ENCODE measurements around the gene INAFM2. TPM values are rescaled to one million over a fixed set of nuclear protein-coding genes. Genes with fewer than 3 reads are reported as not detected.

The INAFM2 gene
- total RNA-seq, 1 experiment from 2014 or later = 25.4 TPM

- DNase-seq = no peak
- no peaks in the 10 kb centered on the region; the same call in 1 of the 2 replicates for H3K4me1 ChIP-seq (ENCODE audit: insufficient read depth, low read length)
- H3K9ac ChIP-seq (ENCODE audit: extremely low read depth, insufficient read length, low read length) = no peak overlapping the region
- no peak overlapping the region for H2AK5ac ChIP-seq (ENCODE audit: insufficient read length, low read length)
- no CpG with 5 or more reads among the region's 10 CpGs for WGBS (ENCODE audit: extremely low coverage, insufficient read length, low lambda C conversion rate)
- H3K4me2 ChIP-seq (ENCODE audit: insufficient read depth, insufficient read length, low read length) = no peak overlapping the region
- H3T11ph ChIP-seq (ENCODE audit: low read length) = no peak overlapping the region
- no peaks in the 10 kb centered on the region for H3K79me1 ChIP-seq (ENCODE audit: insufficient read depth, low read depth, low read length, poor library complexity, severe bottlenecking)
- no peak overlapping the region for H2BK120ac ChIP-seq (ENCODE audit: low read depth, low read length, poor library complexity, severe bottlenecking)
- H3K4ac ChIP-seq (ENCODE audit: low read depth, low read length) = no peak overlapping the region
- H3K9me3 ChIP-seq (ENCODE audit: control insufficient read depth, low read depth, low read length) = no peaks in the 10 kb centered on the region
- no peak overlapping the region for H4K8ac ChIP-seq (replicated peaks; ENCODE audit: insufficient read length, low read depth, low read length)
- no peak overlapping the region for H2BK5ac ChIP-seq (ENCODE audit: insufficient read length, low read length)
- no peaks in the 10 kb centered on the region for H3K23me2 ChIP-seq (ENCODE audit: insufficient read length, low read depth, low read length, poor library complexity, severe bottlenecking)
- no peak overlapping the region for H3K4me3 Mint-ChIP-seq
- peaks cover 18 to 30% of the 10 kb centered on the region in 2 experiments for H3K4me1 Mint-ChIP-seq
- H3K27me3 ChIP-seq (ENCODE audit: insufficient read depth, low read length) = peaks cover 5% of the 10 kb centered on the region; the same call in 1 of the 2 replicates
- no peak overlapping the region for H3K23ac ChIP-seq (ENCODE audit: insufficient read length, low read depth, low read length)
- H4K5ac ChIP-seq (ENCODE audit: insufficient read length, low read depth, low read length) = no peak overlapping the region
- no peak for TF ChIP-seq CTCF (conservative IDR thresholded peaks at IDR 0.05)
- H3K79me2 ChIP-seq (ENCODE audit: insufficient read depth, low read length) = no peaks in the 10 kb centered on the region
- H3K14ac ChIP-seq (ENCODE audit: insufficient read depth, low read length) = no peak overlapping the region; the same call in 1 of the 2 replicates
- H4K20me1 ChIP-seq (ENCODE audit: control insufficient read depth, insufficient read depth, insufficient read length) = no peaks in the 10 kb centered on the region
- no peak overlapping the region for H3K27ac Mint-ChIP-seq
- no peak overlapping the region for H4K91ac ChIP-seq (ENCODE audit: insufficient read length, low read depth, low read length)
- H2AFZ ChIP-seq (ENCODE audit: low read length) = no peak overlapping the region
- no peak overlapping the region for H2BK12ac ChIP-seq (ENCODE audit: insufficient read length, low read depth, low read length)
- H3K27me3 Mint-ChIP-seq (ENCODE audit: low read depth) = peaks cover 54% of the 10 kb centered on the region
- H2BK20ac ChIP-seq (ENCODE audit: low read depth, low read length, poor library complexity, severe bottlenecking) = no peak overlapping the region
- H3K18ac ChIP-seq (ENCODE audit: insufficient read length, low read depth, low read length) = no peak overlapping the region
- peaks cover 15% of the 10 kb centered on the region in 2 experiments for H3K9me3 Mint-ChIP-seq
- H3K27ac ChIP-seq (ENCODE audit: insufficient read length, low read depth, low read length) = no peak overlapping the region
- H3K36me3 Mint-ChIP-seq (ENCODE audit: insufficient read depth in 1 of 3, low read depth in 3 of 3) = peaks cover 2 to 16% (median 5%) of the 10 kb centered on the region in 3 experiments; a peak in 5 of 7 replicates
- H2BK15ac ChIP-seq (ENCODE audit: low read depth, low read length) = no peak overlapping the region
- no peak overlapping the region for H3K56ac ChIP-seq (ENCODE audit: insufficient read length, low read depth, low read length)
Observed at GRCh38 chr15:40297356-40297755, 26.1 kb upstream of the INAFM2 start.
